K562 (cell line): ENCODE data around the gene KCNA2. TPM values are rescaled to one million over a fixed set of nuclear protein-coding genes. Genes with fewer than 3 reads are reported as not detected.
A peak's percentile ranks its signal among the peaks of the same experiment; 100 is the strongest.

ENCODE experiments used
- CBFB ChIP-seq: sonication (generic); formaldehyde crosslinking; IDR thresholded peaks from 2 replicates; pipeline ENCODE4 v1.4.0; 2020; ENCODE audit warnings: mild to moderate bottlenecking, missing genetic modification reagents
- FOXO4 ChIP-seq: fragments of 450-650 bp; formaldehyde crosslinking; IDR thresholded peaks from 2 replicates; pipeline ENCODE4 v1.4.0; 2020; ENCODE audit warnings: mild to moderate bottlenecking, moderate library complexity
- PBX2 ChIP-seq, 2 experiments: IDR thresholded peaks in 1 of 2; conservative IDR thresholded peaks in 1 of 2; 2 replicates each; pipeline ENCODE4 v1.6.1; 2016; ENCODE audit warnings: low read depth in 2 of 2, mild to moderate bottlenecking in 1 of 2, missing compliant biosample characterization in 1 of 2, missing genetic modification characterization in 1 of 2, moderate library complexity in 1 of 2
- PPARD ChIP-seq: fragments of 250-450 bp; sonication (Bioruptor Pico); IDR thresholded peaks from 2 replicates; pipeline ENCODE4 v1.8.0; 2022; ENCODE audit warnings: inconsistent platforms, mild to moderate bottlenecking, moderate library complexity
- SRSF3 ChIP-seq: fragments of 200-400 bp; formaldehyde crosslinking; IDR thresholded peaks from 2 replicates; pipeline ENCODE4 v1.6.1; 2016; ENCODE audit warnings: mild to moderate bottlenecking, low read length, moderate library complexity; ENCODE audit not compliant: insufficient read depth
- polyA plus RNA-seq, 8 experiments: library from polyadenylated mRNA; depleted of rRNA in 4 of 8; stranded (reverse) in 5 of 8; unstranded in 3 of 8; fragments of >200 nt; fragmentation: Nextera tagmentation in 2 of 8; fragmentation: Illumina TruSeq in 1 of 8; extraction: Ambion mirVana in 2 of 8; extraction: Trizol in 1 of 8; gene quantifications; 2 replicates each; pipeline versions ENCODE4 v1.2.1 to v1.2.3, GENCODE V29; 2011 to 2014; ENCODE audit warnings: inconsistent platforms in 1 of 8, missing spikeins in 1 of 8
- total RNA-seq, 7 experiments: library from RNA; depleted of rRNA in 6 of 7; stranded (reverse); fragments of >200 nt in 6 of 7; fragmentation: Illumina TruSeq in 2 of 7; extraction: Trizol in 2 of 7; gene quantifications; 2 replicates each; pipeline versions ENCODE4 v1.2.1 to v1.2.3, GENCODE V29; 2011 to 2021; ENCODE audit warnings: low replicate concordance in 1 of 7
- TF ChIP-seq, protein P1 (sequence below): fragments of 250-450 bp; sonication (Bioruptor Pico); IDR thresholded peaks from 2 replicates; pipeline ENCODE4 v1.5.0; 2021; ENCODE audit warnings: mild to moderate bottlenecking, moderate library complexity
- TF ChIP-seq, protein P2 (sequence below), 2 experiments: fragments of 450-650 bp; formaldehyde crosslinking in 1 of 2; IDR thresholded peaks; 2 replicates each; pipeline versions ENCODE4 v1.4.0 to v1.6.1; 2014 to 2020; ENCODE audit warnings: mild to moderate bottlenecking in 2 of 2, borderline replicate concordance in 1 of 2, low read depth in 1 of 2

KCNA2 gene
- total and polyA plus RNA-seq, 9 of the 15 experiments (the other 6 are each of a cell fraction or from before 2014, with no cell fraction given), result not detected

GRCh38 chr1:110630839-110631663 lies 24.9 kb upstream of the KCNA2 start (continued):
- TF ChIP-seq, protein P1, sequence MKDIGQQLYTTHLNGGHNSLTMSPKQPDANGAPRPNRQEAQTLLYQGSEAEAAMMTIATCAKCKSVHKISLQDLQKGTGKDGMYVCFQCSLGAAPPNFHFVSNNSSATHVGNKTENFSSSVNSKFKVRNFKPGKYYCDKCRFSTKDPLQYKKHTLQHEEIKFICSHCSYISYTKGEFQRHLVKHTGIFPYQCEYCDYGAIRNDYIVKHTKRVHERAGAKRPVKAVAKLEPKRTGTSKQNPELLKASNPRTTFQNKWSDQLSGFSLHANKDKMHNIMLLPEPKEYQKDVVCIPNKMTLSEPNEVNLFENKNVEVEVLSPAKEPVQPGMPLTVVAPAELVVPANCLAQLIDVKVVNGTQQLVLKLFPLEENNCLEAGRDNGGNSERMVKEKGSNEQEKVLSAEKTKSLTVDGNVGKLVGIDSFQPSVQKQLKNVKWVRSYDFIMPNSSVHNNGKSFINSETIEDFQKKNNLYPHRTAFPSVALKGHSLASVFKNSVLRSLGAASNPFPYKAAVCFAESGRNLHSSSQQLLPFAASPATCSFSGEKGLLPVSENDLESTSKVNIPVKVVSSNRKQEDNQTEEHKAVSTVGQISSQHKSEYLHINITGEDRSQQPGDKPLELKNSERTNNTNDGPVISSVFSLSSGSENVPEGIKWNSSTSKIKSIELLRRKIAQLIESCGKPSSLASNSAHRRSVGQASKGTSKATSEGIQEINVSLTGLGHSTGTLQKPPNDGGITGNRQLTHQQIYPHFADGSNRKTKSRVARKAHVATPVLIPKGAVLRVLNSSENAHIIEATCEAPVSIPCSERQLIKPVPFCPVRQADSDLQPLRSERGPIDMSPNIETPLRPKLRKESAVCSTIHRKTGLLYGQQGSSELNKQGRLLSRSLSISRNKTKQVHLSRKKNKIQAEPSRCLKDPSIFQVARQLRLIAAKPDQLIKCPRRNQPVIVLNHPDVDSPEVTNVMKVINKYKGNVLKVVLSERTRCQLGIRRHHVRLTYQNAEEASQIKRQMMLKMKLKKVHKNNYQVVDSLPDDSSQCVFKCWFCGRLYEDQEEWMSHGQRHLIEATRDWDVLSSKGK (CRISPR knock-in tag), result no peak
- no peak for TF ChIP-seq SRSF3
- no peak for TF ChIP-seq PPARD (CRISPR knock-in tag)
- TF ChIP-seq CBFB (CRISPR knock-in tag), result no peak
- no peak for TF ChIP-seq PBX2 (CRISPR knock-in tag; IDR thresholded peaks at IDR 0.05; ENCODE audit: low read depth)
- no peak for TF ChIP-seq PBX2 (tag; conservative IDR thresholded peaks at IDR 0.05; ENCODE audit: low read depth)
- TF ChIP-seq, protein P2, sequence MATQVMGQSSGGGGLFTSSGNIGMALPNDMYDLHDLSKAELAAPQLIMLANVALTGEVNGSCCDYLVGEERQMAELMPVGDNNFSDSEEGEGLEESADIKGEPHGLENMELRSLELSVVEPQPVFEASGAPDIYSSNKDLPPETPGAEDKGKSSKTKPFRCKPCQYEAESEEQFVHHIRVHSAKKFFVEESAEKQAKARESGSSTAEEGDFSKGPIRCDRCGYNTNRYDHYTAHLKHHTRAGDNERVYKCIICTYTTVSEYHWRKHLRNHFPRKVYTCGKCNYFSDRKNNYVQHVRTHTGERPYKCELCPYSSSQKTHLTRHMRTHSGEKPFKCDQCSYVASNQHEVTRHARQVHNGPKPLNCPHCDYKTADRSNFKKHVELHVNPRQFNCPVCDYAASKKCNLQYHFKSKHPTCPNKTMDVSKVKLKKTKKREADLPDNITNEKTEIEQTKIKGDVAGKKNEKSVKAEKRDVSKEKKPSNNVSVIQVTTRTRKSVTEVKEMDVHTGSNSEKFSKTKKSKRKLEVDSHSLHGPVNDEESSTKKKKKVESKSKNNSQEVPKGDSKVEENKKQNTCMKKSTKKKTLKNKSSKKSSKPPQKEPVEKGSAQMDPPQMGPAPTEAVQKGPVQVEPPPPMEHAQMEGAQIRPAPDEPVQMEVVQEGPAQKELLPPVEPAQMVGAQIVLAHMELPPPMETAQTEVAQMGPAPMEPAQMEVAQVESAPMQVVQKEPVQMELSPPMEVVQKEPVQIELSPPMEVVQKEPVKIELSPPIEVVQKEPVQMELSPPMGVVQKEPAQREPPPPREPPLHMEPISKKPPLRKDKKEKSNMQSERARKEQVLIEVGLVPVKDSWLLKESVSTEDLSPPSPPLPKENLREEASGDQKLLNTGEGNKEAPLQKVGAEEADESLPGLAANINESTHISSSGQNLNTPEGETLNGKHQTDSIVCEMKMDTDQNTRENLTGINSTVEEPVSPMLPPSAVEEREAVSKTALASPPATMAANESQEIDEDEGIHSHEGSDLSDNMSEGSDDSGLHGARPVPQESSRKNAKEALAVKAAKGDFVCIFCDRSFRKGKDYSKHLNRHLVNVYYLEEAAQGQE (IDR thresholded peaks at IDR 0.05; ENCODE audit: borderline replicate concordance), result peak; percentile 83
- TF ChIP-seq, protein P2 (CRISPR knock-in tag; IDR thresholded peaks at IDR 0.05; ENCODE audit: low read depth), result no peak
- no peak for TF ChIP-seq FOXO4 (CRISPR knock-in tag)
